GM18520 (cell line): ENCODE measurements around the gene LRCH1.
A peak's percentile ranks its signal among the peaks of the same experiment; 100 is the strongest.
"Not testable (repeated sequence)": the region's sequence is repeated elsewhere in the genome, so short reads cannot be mapped to it uniquely, and the experiment has no call there.

Experiments
- ATAC-seq: cut with Tn5 transposase; IDR thresholded peaks from one replicate; pipeline ENCODE4 v1.9.1; 2021; ENCODE audit not compliant: unreplicated experiment

LRCH1 gene

GRCh38 chr13:46552889-46553520, at the start of gene LRCH1:
LRCH1 (plus strand) TSS chr13:46553170; CDS start chr13:46553397, 227 bp downstream.
- peak; percentile 28 for ATAC-seq

- ATAC-seq, result no peak
Observed at GRCh38 chr13:46504036-46504435, 48.9 kb upstream of the LRCH1 start.

GRCh38 chr13:46507981-46508380, 45.0 kb upstream of the LRCH1 start:
- no peak for ATAC-seq

GRCh38 chr13:46509981-46510380, 43.0 kb upstream of the LRCH1 start:
- ATAC-seq, result no peak

GRCh38 chr13:46515803-46516202, 37.2 kb upstream of the LRCH1 start:
- no peak for ATAC-seq

GRCh38 chr13:46516599-46517338, 36.2 kb upstream of the LRCH1 start:
- no peak for ATAC-seq

- not testable (repeated sequence) for ATAC-seq
Observed at GRCh38 chr13:46517748-46518147, 35.2 kb upstream of the LRCH1 start.

GRCh38 chr13:46519182-46519581, 33.8 kb upstream of the LRCH1 start:
- no peak for ATAC-seq

GRCh38 chr13:46520166-46520565, 32.8 kb upstream of the LRCH1 start:
- no peak for ATAC-seq

- no peak for ATAC-seq
Observed at GRCh38 chr13:46521486-46521885, 31.5 kb upstream of the LRCH1 start.

GRCh38 chr13:46521921-46522747, 30.8 kb upstream of the LRCH1 start:
- ATAC-seq, result no peak

- ATAC-seq, result no peak
Observed at GRCh38 chr13:46522748-46523030, 30.3 kb upstream of the LRCH1 start.

GRCh38 chr13:46523972-46524752, 28.8 kb upstream of the LRCH1 start:
- ATAC-seq, result no peak

GRCh38 chr13:46526100-46526735, 26.8 kb upstream of the LRCH1 start:
- no peak for ATAC-seq

- peak; percentile 39 for ATAC-seq
Observed at GRCh38 chr13:46526740-46527139, 26.2 kb upstream of the LRCH1 start.

- ATAC-seq, result no peak
Observed at GRCh38 chr13:46527237-46527636, 25.7 kb upstream of the LRCH1 start.

GRCh38 chr13:46529216-46529919, 23.6 kb upstream of the LRCH1 start:
- ATAC-seq, result no peak

- no peak for ATAC-seq
Observed at GRCh38 chr13:46530084-46530935, 22.7 kb upstream of the LRCH1 start.

GRCh38 chr13:46531953-46532352, 21.0 kb upstream of the LRCH1 start:
- no peak for ATAC-seq
